GM21717 (cell line): ENCODE measurements around the gene BROX.
"Not testable (repeated sequence)": the region's sequence is repeated elsewhere in the genome, so short reads cannot be mapped to it uniquely, and the experiment has no call there.

Experiments
- ATAC-seq: cut with Tn5 transposase; IDR thresholded peaks from one replicate; pipeline ENCODE4 v1.9.1; 2021; ENCODE audit warnings: mild to moderate bottlenecking, moderate library complexity; ENCODE audit not compliant: unreplicated experiment

The BROX gene

DNA sequence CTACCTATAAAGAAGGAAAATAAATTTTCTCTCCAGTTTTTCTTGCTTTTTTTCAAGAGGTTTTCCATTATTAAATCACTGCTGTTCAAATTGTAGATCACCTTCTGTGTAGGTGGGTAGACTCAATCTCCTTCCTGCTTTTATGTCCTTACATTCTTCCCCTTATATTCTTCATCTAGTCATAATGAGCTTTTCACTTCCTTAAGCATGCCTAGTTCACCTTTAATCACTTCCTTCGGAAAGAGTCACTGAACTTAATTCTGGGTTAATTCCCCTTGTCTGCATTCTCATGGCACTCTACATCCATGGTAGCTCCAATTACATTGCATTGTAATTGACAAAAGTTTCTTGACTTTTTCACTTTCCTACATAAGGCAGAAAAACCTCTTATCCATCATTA is 18.5 kb downstream of the BROX start:
- no peak for ATAC-seq

- peak; percentile 97 for ATAC-seq
These were observed 20.1 kb downstream of the BROX start for GRCh38 chr1:222732216-222733159.

DNA sequence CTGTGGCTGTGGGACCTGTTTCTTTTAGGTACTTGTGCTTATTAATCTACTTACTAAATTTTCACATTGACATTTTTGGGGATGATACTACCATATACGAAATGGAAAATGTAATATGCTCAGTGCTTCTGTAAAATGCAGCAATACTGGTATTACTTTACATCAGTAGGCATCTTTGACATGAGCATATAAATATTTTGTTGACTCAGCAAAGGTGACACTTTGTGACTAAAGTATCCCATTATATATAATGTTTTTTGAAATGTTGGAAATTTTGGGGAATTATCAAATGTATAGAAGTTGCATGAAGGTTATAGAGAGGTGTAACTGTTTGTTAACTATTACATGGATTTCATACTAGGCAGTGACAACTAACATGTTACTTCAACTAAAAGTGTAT is 22.4 kb downstream of the BROX start:
- no peak for ATAC-seq

GRCh38 chr1:222736470-222736869 is 24.1 kb downstream of the BROX start:
- no peak for ATAC-seq

DNA sequence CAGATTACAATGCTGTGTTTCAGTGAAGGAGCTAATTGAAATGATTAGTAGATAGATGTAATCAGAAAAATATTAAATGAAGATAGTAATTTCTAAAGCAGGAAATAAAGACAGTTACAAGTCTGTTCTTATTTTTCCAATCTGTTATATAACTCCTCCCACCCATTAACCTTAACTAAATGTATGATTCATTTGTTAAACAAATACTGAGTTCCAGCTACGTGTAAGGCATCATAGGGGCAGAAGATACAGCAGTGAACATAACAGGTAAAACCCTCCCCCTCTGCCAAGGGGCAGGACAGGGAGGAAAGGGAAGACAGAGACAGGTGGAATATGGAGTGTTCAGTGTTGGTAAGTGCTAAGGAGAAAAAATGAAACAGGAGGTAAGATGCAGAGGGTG is 24.6 kb downstream of the BROX start, which contains the start of gene FAM177B:
TSS of gene FAM177B (plus strand) at position 231 of the 400 bp plus-strand sequence. CDS start 9,344 bp downstream, outside the sequence.
- no peak for ATAC-seq

- ATAC-seq: no peak
These were observed 27.1 kb downstream of the BROX start for GRCh38 chr1:222739465-222739864.

DNA sequence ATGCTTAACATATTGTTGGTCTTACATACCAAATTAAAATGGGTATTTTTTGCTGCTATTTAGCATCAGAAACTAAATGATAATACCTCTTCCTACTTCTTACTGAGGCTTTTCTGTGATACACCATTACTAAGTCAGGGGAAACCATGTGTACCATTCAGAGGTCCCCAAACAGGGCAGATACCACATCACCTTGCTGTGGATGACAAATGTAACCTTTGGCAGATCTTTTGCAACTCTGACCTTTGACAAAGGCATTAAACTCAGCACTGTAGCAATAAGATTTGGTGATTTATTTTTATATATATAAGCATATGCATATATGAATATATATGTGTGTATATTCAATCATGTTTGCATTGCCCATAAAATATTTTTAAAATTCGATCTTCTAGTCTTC is 27.6 kb downstream of the BROX start:
- no peak for ATAC-seq

- ATAC-seq: not testable (repeated sequence)
These were observed 29.5 kb downstream of the BROX start for GRCh38 chr1:222741630-222742457.

GRCh38 chr1:222749927-222750326 is 37.6 kb downstream of the BROX start:
- no peak for ATAC-seq

DNA sequence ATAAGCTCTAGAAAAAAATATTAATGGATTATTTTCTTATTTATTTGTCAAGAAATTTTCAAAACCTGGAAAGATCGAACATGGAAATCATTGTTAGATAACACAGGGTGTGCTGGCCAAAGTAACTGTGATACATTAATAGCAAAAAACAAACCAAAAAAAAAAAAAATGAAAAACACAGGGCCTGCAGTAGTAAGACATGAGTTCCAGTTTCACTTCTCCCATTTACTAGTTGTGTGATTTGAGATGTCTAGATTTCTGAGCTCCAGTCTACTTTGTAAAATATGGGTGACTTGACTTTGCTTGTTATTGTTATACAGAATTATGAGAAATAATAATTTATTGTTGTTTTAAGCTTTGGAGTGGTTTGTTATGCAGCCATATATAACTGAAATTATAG is 38.3 kb downstream of the BROX start:
- ATAC-seq: peak; percentile 92

- ATAC-seq: no peak
These were observed 38.9 kb downstream of the BROX start for GRCh38 chr1:222751255-222751654.

- ATAC-seq: no peak
These were observed 42.2 kb downstream of the BROX start for GRCh38 chr1:222754366-222755139.

- no peak for ATAC-seq
These were observed 45.4 kb downstream of the BROX start for GRCh38 chr1:222757646-222758268.

- no peak for ATAC-seq
These were observed 47.2 kb downstream of the BROX start for GRCh38 chr1:222759451-222760035.

DNA sequence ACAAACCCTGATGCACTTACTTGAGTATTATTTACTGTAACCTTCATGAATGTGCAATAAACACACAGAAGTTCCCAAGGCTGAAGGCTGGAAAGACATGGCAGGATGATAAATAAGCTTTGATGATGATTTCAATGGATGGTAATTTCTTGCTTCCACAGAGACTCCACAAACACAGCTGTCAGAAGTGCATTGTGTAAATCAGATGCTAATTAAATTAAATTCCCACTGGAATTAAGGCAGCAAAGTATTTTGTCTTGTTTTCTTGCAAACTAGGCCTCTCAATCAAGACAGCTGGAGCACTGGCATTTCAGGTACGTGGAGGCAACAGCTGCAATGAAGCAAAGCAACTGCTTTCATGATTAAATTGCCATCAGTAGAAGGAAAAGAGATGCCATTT is 48.7 kb downstream of the BROX start:
- ATAC-seq: no peak

- not testable (repeated sequence) for ATAC-seq
These were observed 49.8 kb downstream of the BROX start for GRCh38 chr1:222762178-222762577.

- ATAC-seq: no peak
These were observed 54.8 kb downstream of the BROX start for GRCh38 chr1:222767152-222767571.

GRCh38 chr1:222768592-222768991 is 56.2 kb downstream of the BROX start:
- no peak for ATAC-seq

GRCh38 chr1:222769181-222769580 is 56.8 kb downstream of the BROX start:
- ATAC-seq: no peak
